ENCODE measurements around the gene AEBP1.

DNA sequence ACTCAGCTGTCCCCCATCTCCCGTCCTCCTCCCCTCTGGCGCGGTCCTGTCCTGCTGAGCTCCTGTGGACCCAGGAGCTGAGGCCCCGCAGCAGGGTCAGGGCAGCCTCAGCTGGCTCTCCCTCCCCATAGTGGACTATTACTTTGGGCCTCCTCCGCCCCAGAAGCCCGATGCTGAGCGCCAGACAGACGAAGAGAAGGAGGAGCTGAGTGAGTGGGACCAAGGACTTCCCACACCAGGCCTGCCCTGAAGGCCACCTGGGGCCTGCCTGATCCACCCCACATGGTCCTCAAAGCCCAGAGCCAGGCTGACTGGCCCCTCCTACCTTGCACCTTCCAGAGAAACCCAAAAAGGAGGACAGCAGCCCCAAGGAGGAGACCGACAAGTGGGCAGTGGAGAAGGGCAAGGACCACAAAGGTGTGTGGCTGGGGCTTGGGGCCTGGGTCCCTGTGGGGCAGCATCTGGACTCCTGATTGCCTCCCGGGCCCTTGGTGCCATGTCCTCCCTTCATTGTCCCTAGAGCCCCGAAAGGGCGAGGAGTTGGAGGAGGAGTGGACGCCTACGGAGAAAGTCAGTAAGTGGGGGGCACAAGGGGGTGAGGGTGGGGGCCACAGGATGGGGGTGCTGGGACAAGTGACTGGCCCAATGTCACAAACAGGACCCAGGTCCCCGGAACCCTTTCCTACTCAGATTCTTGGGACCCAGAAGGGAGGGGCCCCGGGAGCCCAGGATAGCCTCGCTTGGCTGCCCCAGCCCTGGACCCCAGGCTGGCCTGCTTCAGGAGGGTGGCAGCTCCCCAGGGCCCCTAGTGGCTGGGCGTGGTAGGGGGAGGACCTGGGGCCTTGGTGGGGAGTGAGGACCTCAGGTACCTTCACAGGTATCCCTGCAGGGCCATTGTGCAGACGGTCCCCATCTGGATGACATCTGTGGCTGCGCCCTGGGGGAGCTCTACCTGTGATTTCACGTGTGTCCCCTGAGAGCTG lies 4.9 kb downstream of the AEBP1 start:
- TF ChIP-seq ZZZ3 (IDR thresholded peaks at IDR 0.05), result no peak
- TF ChIP-seq, protein P1, sequence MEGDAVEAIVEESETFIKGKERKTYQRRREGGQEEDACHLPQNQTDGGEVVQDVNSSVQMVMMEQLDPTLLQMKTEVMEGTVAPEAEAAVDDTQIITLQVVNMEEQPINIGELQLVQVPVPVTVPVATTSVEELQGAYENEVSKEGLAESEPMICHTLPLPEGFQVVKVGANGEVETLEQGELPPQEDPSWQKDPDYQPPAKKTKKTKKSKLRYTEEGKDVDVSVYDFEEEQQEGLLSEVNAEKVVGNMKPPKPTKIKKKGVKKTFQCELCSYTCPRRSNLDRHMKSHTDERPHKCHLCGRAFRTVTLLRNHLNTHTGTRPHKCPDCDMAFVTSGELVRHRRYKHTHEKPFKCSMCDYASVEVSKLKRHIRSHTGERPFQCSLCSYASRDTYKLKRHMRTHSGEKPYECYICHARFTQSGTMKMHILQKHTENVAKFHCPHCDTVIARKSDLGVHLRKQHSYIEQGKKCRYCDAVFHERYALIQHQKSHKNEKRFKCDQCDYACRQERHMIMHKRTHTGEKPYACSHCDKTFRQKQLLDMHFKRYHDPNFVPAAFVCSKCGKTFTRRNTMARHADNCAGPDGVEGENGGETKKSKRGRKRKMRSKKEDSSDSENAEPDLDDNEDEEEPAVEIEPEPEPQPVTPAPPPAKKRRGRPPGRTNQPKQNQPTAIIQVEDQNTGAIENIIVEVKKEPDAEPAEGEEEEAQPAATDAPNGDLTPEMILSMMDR (IDR thresholded peaks at IDR 0.05 in 2 of 3, conservative IDR thresholded peaks at IDR 0.05 in 1 of 3; ENCODE audit: insufficient read depth in 2 of 3, low read depth in 1 of 3, low read length in 3 of 3), result peak; percentile 3 to 43 (median 20); a peak in 2 of 6 replicates
